Astrocyte of the hippocampus (primary cell): ENCODE results near the gene KCNJ1.
A peak's percentile ranks its signal among the peaks of the same experiment; 100 is the strongest.

Source experiments
- DNase-seq: peaks from one replicate; pipeline ENCODE4 v3.0.0; 2011; ENCODE audit warnings: low read depth, low spot score

The KCNJ1 gene

DNA sequence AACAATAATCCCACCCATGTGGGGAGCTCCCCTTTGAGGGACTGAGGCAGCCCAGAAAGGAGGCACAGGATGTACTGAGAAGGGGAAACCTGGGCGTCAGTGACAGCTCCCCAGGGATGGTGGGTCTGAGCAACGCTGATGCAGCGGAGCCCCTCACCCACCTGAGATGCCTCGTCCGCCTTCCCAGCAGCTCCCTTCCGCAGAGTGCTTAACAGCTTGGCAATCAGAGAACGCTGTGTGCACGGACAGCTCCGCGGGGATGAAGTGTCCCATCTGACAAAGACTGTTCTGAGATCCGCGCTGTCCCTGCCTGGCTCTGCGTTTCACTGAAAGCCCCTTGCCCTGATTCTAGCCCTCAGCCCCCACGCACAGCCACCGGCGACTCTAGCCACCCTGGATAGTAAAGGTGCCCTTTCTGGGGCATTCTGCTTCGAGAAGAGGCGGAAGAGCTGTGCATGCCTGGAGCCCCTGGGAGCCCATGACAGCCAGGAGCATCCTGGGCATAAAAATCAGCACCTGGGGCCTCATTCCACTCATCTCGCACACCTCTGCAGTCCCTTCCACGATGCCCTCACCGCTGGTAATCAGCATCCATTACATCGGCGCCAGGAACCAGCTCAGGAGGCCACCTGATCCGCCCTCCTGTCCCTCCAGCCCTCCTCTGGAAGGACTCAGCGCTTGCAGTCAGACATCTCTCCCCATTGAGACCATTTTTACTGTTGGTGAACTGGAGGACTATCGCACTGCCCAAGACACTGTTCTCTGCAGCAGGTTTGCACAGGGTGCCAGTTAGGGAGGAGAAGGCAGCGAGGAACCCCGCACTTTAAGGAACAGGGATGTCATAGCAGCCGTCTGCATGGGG lies 34.8 kb upstream of the KCNJ1 start:
- DNase-seq: peak; percentile 14

GRCh38 chr11:128900468-128900867 lies 33.4 kb upstream of the KCNJ1 start:
- no peak for DNase-seq

DNA sequence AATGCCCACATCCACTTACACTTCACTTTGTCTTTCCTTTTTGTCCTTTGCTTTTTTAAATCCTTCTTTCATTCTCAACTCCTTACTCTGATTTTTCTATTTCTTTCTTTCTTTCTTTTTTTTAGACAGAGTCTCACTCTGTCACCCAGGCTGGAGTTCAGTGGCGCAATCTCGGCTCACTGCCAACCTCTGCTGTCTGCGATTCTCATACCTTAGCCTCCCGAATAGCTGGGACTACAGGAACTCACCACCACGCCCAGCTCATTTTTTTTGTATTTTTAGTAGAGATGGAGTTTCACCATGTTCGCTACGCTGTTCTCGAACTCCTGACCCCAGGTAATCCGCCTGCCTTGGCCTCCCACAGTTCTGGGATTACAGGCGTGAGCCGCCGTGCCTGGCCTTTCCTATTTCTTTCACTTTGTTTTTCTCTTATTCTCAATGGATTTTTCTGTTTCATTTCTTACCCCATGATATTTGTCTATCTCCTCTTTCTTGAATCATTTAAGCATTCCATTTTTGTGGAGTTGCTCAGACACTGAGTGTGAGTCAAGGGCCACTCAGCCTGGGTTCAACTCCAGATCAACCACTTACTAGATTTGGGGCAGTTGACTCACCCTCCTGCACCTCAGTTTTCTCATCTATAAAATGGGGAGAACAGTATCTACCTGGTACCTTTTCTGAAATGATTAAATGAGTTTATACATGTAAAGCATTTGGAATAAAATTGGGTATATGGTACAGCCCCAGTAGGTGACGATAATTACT lies 31.7 kb upstream of the KCNJ1 start:
- DNase-seq: no peak

DNA sequence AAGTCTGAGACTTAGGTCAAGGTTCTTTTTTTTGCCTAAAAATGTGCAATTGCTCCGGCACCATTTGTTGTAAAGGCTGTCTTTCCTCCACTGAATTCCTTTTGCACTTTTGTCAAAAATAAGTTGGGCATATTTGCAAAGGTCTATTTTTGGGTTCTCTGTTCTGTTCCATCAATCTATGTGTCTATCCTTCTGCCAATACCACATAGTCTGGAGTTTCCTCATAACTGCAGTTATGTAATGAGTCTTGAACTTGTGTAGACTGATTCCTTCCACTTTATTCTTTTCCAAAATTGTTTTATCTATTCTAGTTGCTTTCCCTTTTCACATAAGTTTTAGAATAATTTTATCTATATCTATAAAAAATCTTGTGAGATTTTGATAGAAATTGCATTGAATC lies 30.7 kb upstream of the KCNJ1 start:
- no peak for DNase-seq

DNA sequence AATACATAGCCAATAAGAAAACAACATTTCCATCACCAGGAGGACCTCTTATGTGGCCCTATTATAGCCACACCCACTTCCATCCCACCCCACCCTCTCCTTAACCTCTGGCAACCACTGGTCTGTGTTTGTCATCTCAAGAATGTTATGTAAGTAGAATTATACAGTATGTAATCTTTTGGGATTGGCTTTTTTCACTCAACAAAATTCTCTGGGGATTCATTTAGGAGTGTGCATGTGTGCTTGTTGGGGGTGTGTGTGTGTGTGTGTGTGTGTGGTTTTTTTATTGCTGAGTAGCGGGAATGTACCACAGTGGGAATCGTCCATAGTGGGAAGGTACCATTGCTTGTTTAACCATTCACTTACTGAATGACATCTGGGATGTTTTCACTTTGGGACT lies 29.3 kb upstream of the KCNJ1 start:
- DNase-seq: no peak

GRCh38 chr11:128895526-128895925 lies 28.4 kb upstream of the KCNJ1 start:
- DNase-seq: no peak

- DNase-seq: no peak
Measured at GRCh38 chr11:128894685-128895084, 27.6 kb upstream of the KCNJ1 start.

GRCh38 chr11:128894286-128894681 lies 27.2 kb upstream of the KCNJ1 start:
- DNase-seq: no peak

DNA sequence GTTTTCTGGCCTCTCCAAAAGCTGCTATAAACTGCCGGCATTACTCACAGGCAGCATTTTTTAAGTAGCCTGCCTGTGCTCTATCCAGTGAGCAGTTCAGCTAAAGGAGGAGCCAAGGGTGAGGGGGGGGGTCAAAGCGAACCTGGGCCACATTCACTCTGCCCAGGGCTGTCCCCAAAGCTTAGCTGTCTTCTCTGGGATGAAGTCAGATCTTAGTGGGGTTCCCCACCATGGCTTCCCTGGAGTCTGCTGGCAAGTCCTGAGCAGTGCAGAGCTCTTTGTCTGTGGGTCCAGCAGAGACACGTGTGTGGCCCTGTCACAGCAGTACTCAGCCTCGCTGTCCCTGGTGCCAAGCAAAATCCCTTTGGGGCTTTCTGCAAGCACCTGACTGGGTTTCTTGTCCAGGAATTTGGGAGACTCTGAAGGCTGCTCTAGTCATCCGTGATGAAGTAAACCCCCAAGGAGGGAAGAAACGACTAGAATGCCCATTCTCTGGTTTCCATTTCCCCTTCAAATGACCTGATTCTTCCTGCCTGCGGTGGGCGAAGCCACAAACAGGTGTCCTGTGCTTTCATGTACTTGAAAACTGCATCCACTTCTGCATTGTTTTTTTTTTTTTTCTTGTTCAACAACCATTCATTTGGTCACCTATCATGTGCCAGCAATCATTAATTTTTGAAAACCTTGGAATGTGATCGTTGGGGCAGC lies 26.6 kb upstream of the KCNJ1 start:
- DNase-seq: no peak

- no peak for DNase-seq
Measured at GRCh38 chr11:128892866-128893565, 25.9 kb upstream of the KCNJ1 start.

GRCh38 chr11:128891913-128892398 lies 24.9 kb upstream of the KCNJ1 start:
- DNase-seq: no peak

DNA sequence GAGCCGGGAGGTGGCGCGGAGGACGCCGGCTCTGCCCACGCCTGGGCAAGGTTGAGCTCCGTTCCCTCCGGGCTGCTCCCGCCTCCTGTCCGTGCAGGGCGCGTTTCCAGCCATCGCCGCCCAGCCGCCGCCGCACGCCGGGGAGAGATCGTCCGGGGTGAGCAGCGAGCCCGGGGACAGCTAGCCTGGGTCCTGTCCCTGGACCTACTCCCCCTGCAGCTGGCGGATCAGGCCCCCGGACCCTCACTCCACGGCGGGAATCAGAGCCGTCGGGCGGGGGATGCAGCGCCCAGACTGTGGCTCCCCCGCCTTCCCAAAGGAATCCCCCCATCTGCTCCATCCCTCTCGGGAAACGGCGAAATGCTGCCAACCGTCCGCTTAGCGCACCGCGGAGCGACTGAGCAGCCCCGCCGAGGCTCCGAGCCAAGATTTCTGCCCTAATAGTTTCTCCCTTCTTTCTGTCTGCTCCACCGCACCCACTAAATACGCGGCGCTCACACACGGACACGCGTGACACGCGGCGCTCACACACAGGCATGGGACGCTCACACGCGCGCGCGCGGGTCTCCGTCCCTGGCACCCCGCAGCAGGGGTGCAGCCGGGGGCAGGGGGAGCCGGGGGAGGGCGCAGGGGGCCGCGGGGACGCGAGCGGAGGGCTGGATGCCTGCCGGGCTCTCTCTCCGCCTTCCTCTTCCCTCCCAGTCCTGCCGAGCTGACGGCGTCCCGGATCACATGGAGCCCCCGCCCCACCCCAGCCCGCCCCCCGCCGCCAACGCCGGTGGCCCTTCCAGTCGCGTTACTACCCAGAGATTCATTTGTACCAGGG lies 23.7 kb upstream of the KCNJ1 start, which contains the start of gene KCNJ5:
TSS of gene KCNJ5 (plus strand) at position 814 of the 826 bp plus-strand sequence. CDS start 19,918 bp downstream, outside the sequence.
- peak; percentile 63 for DNase-seq

DNA sequence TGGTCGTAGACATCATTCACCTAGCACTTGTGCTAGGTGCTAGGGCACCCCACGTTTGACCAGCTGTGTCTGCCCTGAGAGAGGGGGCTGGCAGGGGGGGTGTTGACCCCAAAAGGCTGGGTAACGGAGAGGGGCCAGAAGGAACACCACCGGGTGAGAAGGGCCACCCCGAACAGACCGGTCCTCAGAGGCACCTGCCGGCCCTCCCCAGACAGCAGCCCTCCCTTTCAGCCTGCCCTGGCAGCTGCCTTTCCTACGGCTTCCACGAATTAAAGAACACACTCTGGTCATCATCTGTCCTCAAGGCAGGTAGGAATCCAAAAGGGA lies 23.1 kb upstream of the KCNJ1 start:
- no peak for DNase-seq

DNA sequence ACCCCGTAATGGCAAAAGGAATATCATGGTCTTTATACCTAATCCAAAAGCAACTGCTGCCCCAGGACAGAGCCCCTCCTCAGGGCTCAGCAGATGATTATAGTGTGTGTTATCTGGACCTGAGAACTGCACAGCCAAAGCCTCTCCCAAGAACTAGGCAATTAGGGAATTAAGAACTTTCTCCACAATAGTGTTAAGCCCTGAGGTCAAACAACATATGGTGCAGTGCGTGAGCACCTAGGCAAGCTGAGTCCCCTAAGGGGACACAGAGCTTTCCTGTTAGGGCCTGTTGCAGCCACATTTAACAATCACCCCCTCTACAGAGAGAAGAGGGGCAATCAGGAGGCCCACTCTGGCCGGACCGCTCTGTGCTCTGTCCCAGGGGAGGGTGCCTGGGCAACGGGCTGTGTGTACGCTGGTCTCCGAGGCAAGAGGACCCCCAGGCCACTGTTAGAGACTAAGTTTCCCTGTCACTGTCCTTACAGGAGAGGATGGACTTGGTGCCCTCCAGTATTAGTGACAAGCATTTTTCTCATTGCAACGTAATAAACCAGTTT lies 22.6 kb upstream of the KCNJ1 start:
- no peak for DNase-seq

DNA sequence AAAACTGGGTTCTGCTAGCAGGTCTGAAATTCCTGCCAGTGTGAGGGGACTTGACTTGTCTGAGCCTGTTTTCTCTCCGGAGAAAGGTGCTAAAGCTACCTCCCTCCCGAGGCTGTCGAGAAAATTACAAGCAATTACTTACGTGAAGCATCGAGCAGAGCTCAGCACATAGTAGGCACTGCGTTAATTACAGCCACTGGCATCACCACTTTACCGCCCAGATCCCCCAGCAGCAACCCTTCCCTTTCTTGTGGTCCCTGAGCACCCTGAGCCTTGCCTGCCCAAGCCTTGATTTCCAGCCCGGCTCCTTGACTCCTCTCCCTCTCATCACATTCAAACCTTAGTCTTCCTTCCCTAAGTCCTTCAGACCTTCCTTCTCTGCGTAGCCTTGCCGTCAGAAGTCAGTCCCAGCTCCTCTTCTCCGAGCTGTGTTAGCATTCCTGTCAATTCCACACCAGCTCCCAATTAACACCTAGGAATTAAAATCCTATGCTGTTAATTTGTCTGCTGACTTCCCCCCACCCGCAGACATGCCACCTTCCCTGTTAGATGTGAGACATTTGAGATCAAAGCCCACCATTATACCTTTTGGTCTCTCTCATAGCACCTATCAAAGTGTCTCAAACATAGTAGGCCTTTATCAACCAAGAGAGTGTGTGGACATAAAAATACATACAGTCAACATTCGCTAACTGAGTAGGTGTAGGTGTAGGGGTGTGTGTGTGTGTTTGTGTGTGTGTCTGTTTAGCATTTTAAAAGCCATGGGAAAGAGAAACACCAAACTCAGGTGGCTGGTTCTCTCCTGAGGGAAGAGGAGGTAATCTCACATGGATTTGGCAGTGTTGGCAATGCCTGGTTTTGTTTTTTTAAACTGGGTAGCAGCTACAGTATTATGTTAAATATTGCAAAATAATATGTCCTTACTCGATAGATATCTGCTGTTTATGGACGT lies 21.2 kb upstream of the KCNJ1 start:
- DNase-seq: no peak

- DNase-seq: peak; percentile 39
Measured at GRCh38 chr11:128886406-128887124, 19.5 kb upstream of the KCNJ1 start.

DNA sequence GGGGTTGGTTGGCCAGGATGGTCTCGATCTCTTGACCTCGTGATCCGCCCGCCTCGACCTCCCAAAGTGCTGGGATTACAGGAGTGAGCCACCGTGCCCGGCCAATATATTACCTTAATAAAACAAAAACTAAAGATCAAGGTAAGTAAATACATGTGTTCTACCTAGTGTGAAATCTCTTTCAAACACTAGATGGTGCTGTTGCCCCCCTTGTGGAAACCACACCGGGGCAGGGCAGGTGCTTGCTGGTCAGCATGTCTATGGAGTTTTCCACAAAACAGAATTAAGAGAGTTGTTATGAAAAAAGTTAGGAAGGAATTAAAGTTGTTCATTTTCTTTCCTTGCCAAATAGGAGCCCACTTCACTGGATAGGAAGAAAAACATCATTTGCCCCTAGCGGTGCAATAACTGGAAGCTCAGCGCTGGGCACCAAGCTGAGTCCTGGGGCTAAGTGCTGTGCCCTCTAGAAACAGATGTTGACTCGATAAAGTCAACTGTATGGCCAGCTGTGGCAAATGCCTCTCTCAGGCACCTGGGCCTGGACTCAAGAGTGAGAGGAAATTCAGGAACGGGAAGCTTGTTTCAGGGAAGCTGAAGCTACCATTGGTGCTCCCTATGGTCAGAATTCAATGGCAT lies 17.7 kb upstream of the KCNJ1 start:
- peak; percentile 84 for DNase-seq

GRCh38 chr11:128884054-128884453 lies 17.0 kb upstream of the KCNJ1 start:
- DNase-seq: no peak
